Vagina (tissue), 2 donors: ENCODE data around the gene HNRNPA0.

Experiments
- POLR2A ChIP-seq, 2 donors: fragments of 450-650 bp; IDR thresholded peaks; one replicate each; pipeline ENCODE4 v1.6.1; 2017; ENCODE audit warnings: antibody characterized with exemption in 2 of 2, mild to moderate bottlenecking in 2 of 2, moderate library complexity in 2 of 2
- TF ChIP-seq, protein P1 (sequence below), 3 experiments: fragments of 450-650 bp in 2 of 3; fragments of 200-600 bp in 1 of 3; sonication (generic) in 1 of 3; IDR thresholded peaks; one replicate each; pipeline ENCODE4 v1.5.1; 2017 to 2019; ENCODE audit warnings: antibody characterized with exemption in 3 of 3, mild to moderate bottlenecking in 2 of 3, moderate library complexity in 2 of 3

DNA sequence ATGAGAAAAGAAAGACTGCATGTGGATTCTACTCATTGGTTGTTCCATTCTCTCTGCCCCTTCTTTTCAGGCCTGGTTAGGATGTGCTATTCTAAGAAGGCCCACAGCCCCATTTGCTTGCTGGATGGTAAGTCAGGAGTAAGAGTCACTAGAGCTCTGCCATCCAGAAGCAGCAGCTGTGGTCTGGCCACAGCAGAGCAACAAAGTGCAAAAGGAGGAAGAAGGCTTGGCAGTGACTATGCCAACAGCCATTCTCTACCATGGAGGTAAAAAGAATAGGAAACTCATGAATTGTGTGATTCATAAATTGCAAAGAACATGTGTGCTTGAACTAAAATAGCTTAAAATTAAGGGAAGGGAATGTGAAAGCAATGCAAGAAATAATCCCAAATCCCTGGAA lies 39.2 kb downstream of the HNRNPA0 start:
- TF ChIP-seq, protein P1, sequence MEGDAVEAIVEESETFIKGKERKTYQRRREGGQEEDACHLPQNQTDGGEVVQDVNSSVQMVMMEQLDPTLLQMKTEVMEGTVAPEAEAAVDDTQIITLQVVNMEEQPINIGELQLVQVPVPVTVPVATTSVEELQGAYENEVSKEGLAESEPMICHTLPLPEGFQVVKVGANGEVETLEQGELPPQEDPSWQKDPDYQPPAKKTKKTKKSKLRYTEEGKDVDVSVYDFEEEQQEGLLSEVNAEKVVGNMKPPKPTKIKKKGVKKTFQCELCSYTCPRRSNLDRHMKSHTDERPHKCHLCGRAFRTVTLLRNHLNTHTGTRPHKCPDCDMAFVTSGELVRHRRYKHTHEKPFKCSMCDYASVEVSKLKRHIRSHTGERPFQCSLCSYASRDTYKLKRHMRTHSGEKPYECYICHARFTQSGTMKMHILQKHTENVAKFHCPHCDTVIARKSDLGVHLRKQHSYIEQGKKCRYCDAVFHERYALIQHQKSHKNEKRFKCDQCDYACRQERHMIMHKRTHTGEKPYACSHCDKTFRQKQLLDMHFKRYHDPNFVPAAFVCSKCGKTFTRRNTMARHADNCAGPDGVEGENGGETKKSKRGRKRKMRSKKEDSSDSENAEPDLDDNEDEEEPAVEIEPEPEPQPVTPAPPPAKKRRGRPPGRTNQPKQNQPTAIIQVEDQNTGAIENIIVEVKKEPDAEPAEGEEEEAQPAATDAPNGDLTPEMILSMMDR (IDR thresholded peaks at IDR 0.05): no peak
- no peak for TF ChIP-seq POLR2A (IDR thresholded peaks at IDR 0.05)
